Mesendoderm (in vitro differentiated cells): ENCODE measurements around the gene JARID2.

ENCODE experiments used
- DNase-seq: peaks from one replicate; pipeline ENCODE4 v3.0.0; 2013
- H2AK5ac ChIP-seq: 2 replicates; pipeline ENCODE4 v1.6.1; 2013; ENCODE audit warnings: low read length, inconsistent platforms
- H2BK120ac ChIP-seq: 2 replicates; pipeline ENCODE4 v1.6.1; 2013; ENCODE audit warnings: low read depth, mild to moderate bottlenecking, low read length, moderate library complexity, mixed read lengths
- H2BK15ac ChIP-seq: replicated peaks from 2 replicates; pipeline ENCODE4 v1.6.1; 2013; ENCODE audit warnings: low read depth, mild to moderate bottlenecking, moderate library complexity
- H2BK5ac ChIP-seq: 2 replicates; pipeline ENCODE4 v1.6.1; 2013; ENCODE audit warnings: low read length, inconsistent platforms
- H3K18ac ChIP-seq: 2 replicates; pipeline ENCODE4 v1.6.1; 2013; ENCODE audit warnings: mild to moderate bottlenecking, low read length, mixed read lengths
- H3K23ac ChIP-seq: one replicate; pipeline ENCODE4 v1.6.1; 2013; ENCODE audit warnings: low read length
- H3K27ac ChIP-seq: 2 replicates; pipeline ENCODE4 v1.5.1; 2013; ENCODE audit warnings: low read depth, mild to moderate bottlenecking, inconsistent platforms, low read length, moderate library complexity
- H3K27me3 ChIP-seq: 2 replicates; pipeline ENCODE4 v1.6.1; 2013; ENCODE audit warnings: low read length, control low read depth, mild to moderate bottlenecking, inconsistent platforms; ENCODE audit not compliant: insufficient read depth, poor library complexity
- H3K36me3 ChIP-seq: 2 replicates; pipeline ENCODE4 v1.6.1; 2013; ENCODE audit warnings: low read length, inconsistent platforms; ENCODE audit not compliant: control insufficient read depth, insufficient read depth
- H3K4ac ChIP-seq: one replicate; pipeline ENCODE4 v1.6.1; 2013; ENCODE audit warnings: low read depth, mild to moderate bottlenecking, low read length, moderate library complexity
- H3K4me1 ChIP-seq: 2 replicates; pipeline ENCODE4 v1.6.1; 2013; ENCODE audit warnings: low read depth, low read length, inconsistent platforms; ENCODE audit not compliant: control insufficient read depth
- H3K4me2 ChIP-seq: 2 replicates; pipeline ENCODE4 v1.6.1; 2013; ENCODE audit warnings: low read length
- H3K4me3 ChIP-seq: 2 replicates; pipeline ENCODE4 v1.5.1; 2013; ENCODE audit warnings: mild to moderate bottlenecking, low read length
- H3K56ac ChIP-seq: one replicate; pipeline ENCODE4 v1.6.1; 2013; ENCODE audit warnings: low read length
- H3K79me1 ChIP-seq: 2 replicates; pipeline ENCODE4 v1.6.1; 2013; ENCODE audit warnings: low read length, inconsistent platforms
- H3K79me2 ChIP-seq: 2 replicates; pipeline ENCODE4 v1.6.1; 2013; ENCODE audit warnings: mild to moderate bottlenecking, low read length; ENCODE audit not compliant: control insufficient read depth, insufficient read depth
- H3K9ac ChIP-seq: 2 replicates; pipeline ENCODE4 v1.6.1; 2013; ENCODE audit warnings: low read length, inconsistent platforms
- H4K5ac ChIP-seq: one replicate; pipeline ENCODE4 v1.6.1; 2013; ENCODE audit warnings: low read length
- H4K8ac ChIP-seq: one replicate; pipeline ENCODE4 v1.6.1; 2013; ENCODE audit warnings: low read depth, mild to moderate bottlenecking, control low read depth, low read length, moderate library complexity
- WGBS: extraction: QIAGEN DNeasy Blood & Tissue Kit; methylation state at CpG from one replicate; pipeline ENCODE4 v1.1.7; 2013; ENCODE audit warnings: low lambda C conversion rate, missing lambda C conversion rate; ENCODE audit not compliant: insufficient coverage; ENCODE audit errors: extremely low coverage; 5-methylcytosine and 5-hydroxymethylcytosine counted together

The JARID2 gene

DNA sequence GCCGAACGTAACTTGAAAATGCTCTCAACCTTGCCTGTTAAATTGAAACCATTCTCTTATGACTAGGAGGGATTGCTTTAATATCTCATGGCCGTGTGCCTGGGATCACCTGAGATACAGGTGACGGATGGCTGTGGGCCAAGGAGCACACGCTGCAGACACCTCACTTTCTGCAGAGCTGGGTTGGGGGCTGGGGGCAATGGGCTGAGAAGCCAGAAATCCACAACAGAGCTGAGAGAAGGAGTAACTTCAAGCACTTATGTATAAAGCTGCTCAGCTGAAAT lies 246.1 kb downstream of the JARID2 start:
- H3K4ac ChIP-seq = no peak overlapping the region

DNA sequence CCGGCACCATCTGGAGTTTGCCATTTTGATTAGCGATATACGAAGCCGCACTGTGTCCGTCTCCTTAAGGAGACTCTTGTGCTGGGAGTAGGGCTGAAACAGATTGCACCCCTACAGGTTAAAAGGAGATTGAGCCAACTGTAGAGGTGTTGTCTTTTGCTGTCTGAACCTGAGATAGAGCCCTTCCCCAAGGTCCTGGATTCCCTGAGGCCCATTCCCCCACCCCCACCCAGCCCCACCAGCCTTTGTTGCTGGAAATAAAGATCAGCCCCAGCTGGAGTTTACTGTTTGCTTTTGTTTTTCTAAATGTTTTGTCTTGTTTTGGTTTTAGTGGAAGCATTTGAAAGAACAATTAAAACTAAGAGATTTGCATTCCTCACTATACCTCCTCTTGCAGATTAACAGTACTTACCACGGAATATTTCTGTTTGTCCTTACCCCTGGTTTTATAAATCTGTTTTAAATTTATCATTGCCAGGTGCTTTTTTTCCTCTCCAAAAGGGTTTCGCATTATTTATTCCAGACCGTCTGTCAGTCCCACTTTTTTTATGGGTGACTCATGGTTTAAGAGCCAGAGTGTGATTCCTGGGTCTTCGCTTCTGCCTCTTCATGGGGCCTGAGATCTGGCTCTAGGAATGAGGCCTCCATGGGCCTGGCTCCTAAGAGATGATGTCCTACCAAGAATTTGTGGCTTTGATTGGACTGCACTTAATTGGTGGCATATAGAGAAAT lies 247.7 kb downstream of the JARID2 start:
- Histone ChIP-seq H3K18ac (peak overlapping the region; percentile 13), H4K8ac (no peak overlapping the region), H3K56ac (peak overlapping the region; percentile 29), H4K5ac (no peak overlapping the region), H2BK120ac (no peak overlapping the region), H3K4ac (no peak overlapping the region), H3K4me1 (peaks cover 11% of the 10 kb centered on the region), H3K27me3 (no peaks in the 10 kb centered on the region), H3K4me2 (no peak overlapping the region), H3K4me3 (no peak overlapping the region), H2BK5ac (peak overlapping the region; percentile 35), H3K79me2 (peaks cover 9% of the 10 kb centered on the region), H3K36me3 (peaks cover 5% of the 10 kb centered on the region), H3K23ac (no peak overlapping the region), H3K27ac (peak overlapping the region; percentile 38), H3K9ac (peak overlapping the region; percentile 50), H2BK15ac (no peak overlapping the region), H2AK5ac (peak overlapping the region; percentile 38), H3K79me1 (peaks cover 15% of the 10 kb centered on the region)
- peak; percentile 56 for DNase-seq
- WGBS = no CpG with 5 or more reads among the region's 9 CpGs

More for the DNA sequence above, 246.1 kb downstream of the JARID2 start:
- H3K56ac ChIP-seq = peak overlapping the region; percentile 66
- H3K79me1 ChIP-seq = peaks cover 13% of the 10 kb centered on the region
- no peak overlapping the region for H2BK15ac ChIP-seq
- H3K4me1 ChIP-seq = peaks cover 11% of the 10 kb centered on the region
- no peak overlapping the region for H2BK120ac ChIP-seq
- H3K79me2 ChIP-seq = peaks cover 9% of the 10 kb centered on the region
- H2BK5ac ChIP-seq = no peak overlapping the region
- H3K27ac ChIP-seq = no peak overlapping the region
- DNase-seq = no peak
- no peak overlapping the region for H4K5ac ChIP-seq
- H3K4me2 ChIP-seq = no peak overlapping the region
- peaks cover 8% of the 10 kb centered on the region for H3K36me3 ChIP-seq
- no peak overlapping the region for H3K23ac ChIP-seq
- no CpG with 5 or more reads among the region's 5 CpGs for WGBS
- no peak overlapping the region for H4K8ac ChIP-seq
- no peaks in the 10 kb centered on the region for H3K27me3 ChIP-seq
- no peak overlapping the region for H3K4me3 ChIP-seq
- no peak overlapping the region for H3K9ac ChIP-seq
- no peak overlapping the region for H2AK5ac ChIP-seq
- H3K18ac ChIP-seq = no peak overlapping the region

- WGBS = no CpG with 5 or more reads among the region's 10 CpGs
- no peak overlapping the region for H3K23ac ChIP-seq
Observed at GRCh38 chr6:15495375-15495901, 249.6 kb downstream of the JARID2 start.

GRCh38 chr6:15496345-15497131 lies 250.7 kb downstream of the JARID2 start:
- Histone ChIP-seq H3K4me1 (peaks cover 9% of the 10 kb centered on the region), H3K56ac (no peak overlapping the region), H3K4ac (no peak overlapping the region), H2BK15ac (no peak overlapping the region), H2BK5ac (no peak overlapping the region), H3K79me2 (peaks cover 9% of the 10 kb centered on the region), H3K36me3 (peaks cover 8% of the 10 kb centered on the region), H4K8ac (no peak overlapping the region), H2BK120ac (no peak overlapping the region), H2AK5ac (no peak overlapping the region), H3K79me1 (peaks cover 19% of the 10 kb centered on the region), H3K4me2 (no peak overlapping the region), H3K4me3 (no peak overlapping the region), H4K5ac (no peak overlapping the region), H3K23ac (no peak overlapping the region), H3K9ac (no peak overlapping the region), H3K27me3 (no peaks in the 10 kb centered on the region), H3K18ac (no peak overlapping the region), H3K27ac (no peak overlapping the region)
- DNase-seq = no peak
- WGBS = no CpG with 5 or more reads among the region's 60 CpGs

More at GRCh38 chr6:15495375-15495901, 249.6 kb downstream of the JARID2 start:
- Histone ChIP-seq H3K4ac (no peak overlapping the region), H3K27me3 (no peaks in the 10 kb centered on the region), H2AK5ac (no peak overlapping the region), H2BK15ac (no peak overlapping the region), H3K79me2 (peaks cover 9% of the 10 kb centered on the region), H2BK5ac (no peak overlapping the region), H2BK120ac (no peak overlapping the region), H3K4me3 (no peak overlapping the region), H3K9ac (no peak overlapping the region), H3K27ac (no peak overlapping the region), H4K8ac (no peak overlapping the region), H3K4me2 (no peak overlapping the region), H3K56ac (no peak overlapping the region), H3K4me1 (peaks cover 11% of the 10 kb centered on the region), H3K18ac (no peak overlapping the region), H3K79me1 (peaks cover 19% of the 10 kb centered on the region), H4K5ac (no peak overlapping the region), H3K36me3 (peaks cover 6% of the 10 kb centered on the region)
- DNase-seq = no peak

DNA sequence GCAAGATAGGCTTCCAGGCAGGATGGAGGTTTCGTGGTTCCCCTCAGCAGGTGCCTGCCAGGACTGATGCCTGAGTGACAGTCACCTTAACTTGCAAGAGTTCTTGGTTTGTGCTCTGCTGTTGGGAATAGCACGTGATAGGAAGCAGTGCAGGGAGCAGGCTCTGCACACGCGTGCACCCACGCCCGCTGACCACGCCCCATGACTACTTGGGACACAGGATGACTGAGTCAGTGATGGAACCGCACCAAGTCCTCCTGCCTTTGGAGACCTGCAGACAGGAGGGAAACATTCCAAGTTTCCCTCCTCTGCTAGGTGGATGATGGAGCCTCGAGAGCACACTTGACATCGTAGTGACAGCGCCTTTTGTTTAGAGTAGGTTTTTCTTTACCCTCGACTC lies 252.8 kb downstream of the JARID2 start:
- H3K27me3 ChIP-seq = no peaks in the 10 kb centered on the region
- H2BK5ac ChIP-seq = no peak overlapping the region
- no peak overlapping the region for H3K23ac ChIP-seq
- no peak overlapping the region for H2AK5ac ChIP-seq
- no peak overlapping the region for H2BK15ac ChIP-seq
- no peak overlapping the region for H3K18ac ChIP-seq
- no peak overlapping the region for H3K27ac ChIP-seq
- no peak overlapping the region for H2BK120ac ChIP-seq
- no peak overlapping the region for H3K9ac ChIP-seq
- H3K79me2 ChIP-seq = peaks cover 5% of the 10 kb centered on the region
- WGBS = no CpG with 5 or more reads among the region's 12 CpGs
- no peak overlapping the region for H3K4ac ChIP-seq
- H3K4me1 ChIP-seq = peaks cover 2% of the 10 kb centered on the region
- peaks cover 14% of the 10 kb centered on the region for H3K36me3 ChIP-seq
- H4K5ac ChIP-seq = no peak overlapping the region
- H3K4me2 ChIP-seq = no peak overlapping the region
- DNase-seq = no peak
- peaks cover 11% of the 10 kb centered on the region for H3K79me1 ChIP-seq
- no peak overlapping the region for H3K4me3 ChIP-seq
- H3K56ac ChIP-seq = no peak overlapping the region
- H4K8ac ChIP-seq = no peak overlapping the region
